Ascending aorta (tissue), 2 donors: Measurements from ENCODE around the gene PNPLA5. TPM values are rescaled to one million over a fixed set of nuclear protein-coding genes. Genes with fewer than 3 reads are reported as not detected.

ENCODE experiments used
- DNase-seq, 2 donors: peaks; one replicate each; pipeline ENCODE4 v3.0.0-alpha.2; 2019; ENCODE audit warnings: low spot score in 2 of 2
- H3K27ac ChIP-seq, 2 donors: fragments of 200-600 bp; sonication (generic); one replicate each; pipeline ENCODE4 v1.5.1; 2016 to 2017; ENCODE audit warnings: mild to moderate bottlenecking in 1 of 2
- H3K27me3 ChIP-seq: fragments of 200-600 bp; sonication (generic); one replicate; pipeline ENCODE4 v1.5.1; 2017
- H3K36me3 ChIP-seq, 2 donors: fragments of 200-600 bp; sonication (generic); one replicate each; pipeline ENCODE4 v1.5.1; 2016
- H3K4me1 ChIP-seq, 2 donors: fragments of 200-600 bp; sonication (generic); one replicate each; pipeline ENCODE4 v1.5.1; 2016 to 2017; ENCODE audit warnings: mild to moderate bottlenecking in 1 of 2
- H3K4me3 ChIP-seq, 2 donors: fragments of 200-600 bp; sonication (generic); one replicate each; pipeline ENCODE4 v1.5.1; 2016 to 2017; ENCODE audit warnings: mild to moderate bottlenecking in 1 of 2
- H3K9me3 ChIP-seq, 2 donors: fragments of 200-600 bp; sonication (generic); one replicate each; pipeline ENCODE4 v1.5.1; 2016
- intact Hi-C: fragments of 100-400 bp; cut with DNase I; formaldehyde crosslinking; loops from one replicate; pipeline ENCODE4 v1.15.1; 2023
- total RNA-seq: library from RNA; depleted of rRNA; stranded (reverse); fragments of >200 nt; gene quantifications from one replicate; pipeline ENCODE4 v1.1.0, GENCODE V29; 2016
- TF ChIP-seq, protein P1 (sequence below), 3 experiments: fragments of 200-600 bp in 2 of 3; fragments of 450-650 bp in 1 of 3; sonication (generic) in 2 of 3; IDR thresholded peaks; one replicate each; pipeline ENCODE4 v1.5.1; 2016 to 2019; ENCODE audit warnings: antibody characterized with exemption in 3 of 3, mild to moderate bottlenecking in 1 of 3, moderate library complexity in 1 of 3

The PNPLA5 gene
- total RNA-seq, 1 donor from 2014 or later = not detected

DNA sequence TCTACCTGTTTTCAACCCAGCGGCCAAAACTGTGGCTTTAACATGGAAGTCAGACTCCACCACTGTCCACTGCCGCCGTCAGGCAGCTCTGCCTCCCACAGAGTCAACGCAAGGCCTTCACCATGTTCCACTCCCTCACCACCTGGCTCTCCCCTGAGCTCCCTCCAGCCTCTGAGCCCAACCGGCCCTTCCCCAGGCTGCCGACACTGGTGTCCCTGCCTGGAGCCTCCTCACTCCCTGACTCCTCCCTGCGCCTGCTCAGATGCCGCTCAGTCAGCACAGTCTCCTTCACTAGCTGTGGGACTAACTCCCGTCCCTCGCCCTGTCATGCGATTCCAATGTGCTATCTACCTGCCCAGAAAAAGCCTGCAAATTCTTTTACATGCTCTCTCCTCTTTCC lies 45.8 kb downstream of the PNPLA5 start:
- intact Hi-C loops = no loop called here
- Histone ChIP-seq H3K36me3 (no peaks in the 10 kb centered on the region), H3K9me3 (no peaks in the 10 kb centered on the region), H3K27me3 (no peaks in the 10 kb centered on the region), H3K4me3 (no peak overlapping the region), H3K4me1 (no peaks in the 10 kb centered on the region), H3K27ac (no peak overlapping the region)
- TF ChIP-seq, protein P1, sequence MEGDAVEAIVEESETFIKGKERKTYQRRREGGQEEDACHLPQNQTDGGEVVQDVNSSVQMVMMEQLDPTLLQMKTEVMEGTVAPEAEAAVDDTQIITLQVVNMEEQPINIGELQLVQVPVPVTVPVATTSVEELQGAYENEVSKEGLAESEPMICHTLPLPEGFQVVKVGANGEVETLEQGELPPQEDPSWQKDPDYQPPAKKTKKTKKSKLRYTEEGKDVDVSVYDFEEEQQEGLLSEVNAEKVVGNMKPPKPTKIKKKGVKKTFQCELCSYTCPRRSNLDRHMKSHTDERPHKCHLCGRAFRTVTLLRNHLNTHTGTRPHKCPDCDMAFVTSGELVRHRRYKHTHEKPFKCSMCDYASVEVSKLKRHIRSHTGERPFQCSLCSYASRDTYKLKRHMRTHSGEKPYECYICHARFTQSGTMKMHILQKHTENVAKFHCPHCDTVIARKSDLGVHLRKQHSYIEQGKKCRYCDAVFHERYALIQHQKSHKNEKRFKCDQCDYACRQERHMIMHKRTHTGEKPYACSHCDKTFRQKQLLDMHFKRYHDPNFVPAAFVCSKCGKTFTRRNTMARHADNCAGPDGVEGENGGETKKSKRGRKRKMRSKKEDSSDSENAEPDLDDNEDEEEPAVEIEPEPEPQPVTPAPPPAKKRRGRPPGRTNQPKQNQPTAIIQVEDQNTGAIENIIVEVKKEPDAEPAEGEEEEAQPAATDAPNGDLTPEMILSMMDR (IDR thresholded peaks at IDR 0.05) = no peak
- no peak for DNase-seq

DNA sequence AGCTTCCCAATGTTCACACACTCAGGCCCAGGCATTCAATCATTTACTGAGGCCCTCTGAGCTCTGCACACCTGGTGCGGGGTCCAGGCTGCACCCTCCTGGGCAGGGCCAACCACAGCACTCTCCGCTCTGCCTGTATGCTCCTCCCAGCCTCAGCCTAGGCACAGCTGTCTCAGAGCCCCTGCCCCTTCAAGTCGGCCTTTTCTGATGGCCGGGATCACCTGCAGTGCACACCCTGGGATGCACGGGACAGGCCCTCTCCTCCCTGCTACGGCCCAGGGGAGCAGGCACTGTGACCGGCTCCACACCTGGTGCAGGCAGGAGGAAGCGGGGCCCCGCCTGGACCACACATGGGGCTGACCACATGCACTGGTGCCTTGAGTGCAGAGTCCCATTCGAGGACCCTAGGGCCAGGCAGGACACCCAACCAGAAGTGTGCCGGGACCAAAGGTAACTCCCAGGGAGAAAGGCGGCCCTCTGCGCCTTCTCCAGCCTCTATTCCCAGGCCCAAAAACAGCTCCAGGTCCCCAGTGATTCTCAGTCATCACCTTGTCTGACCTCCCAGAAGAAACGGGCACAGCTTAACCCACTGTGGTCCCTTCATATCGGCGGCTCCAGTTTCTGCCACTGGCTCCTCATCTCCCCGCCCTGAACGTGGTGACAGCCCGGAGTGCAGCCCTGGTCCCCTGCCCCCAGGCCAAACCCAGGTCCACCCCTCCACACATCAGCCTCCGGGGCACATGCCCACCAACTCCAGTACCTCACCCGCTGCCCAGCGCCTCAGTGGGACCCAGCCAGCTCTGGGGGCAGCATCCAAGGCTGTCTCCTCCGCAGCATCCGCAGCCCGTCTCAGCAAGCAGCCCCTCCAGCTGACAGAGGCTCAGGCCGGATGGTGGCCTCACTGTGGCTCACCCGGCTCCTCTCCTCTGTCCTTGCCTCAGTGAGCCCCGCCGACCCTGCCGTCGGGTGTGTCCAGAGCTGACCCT lies 47.0 kb downstream of the PNPLA5 start:
- intact Hi-C loops = no loop called here
- no peaks in the 10 kb centered on the region for H3K4me1 ChIP-seq
- no peak for DNase-seq
- TF ChIP-seq, protein P1 (IDR thresholded peaks at IDR 0.05) = no peak
- no peaks in the 10 kb centered on the region for H3K9me3 ChIP-seq
- H3K4me3 ChIP-seq = no peak overlapping the region
- H3K27ac ChIP-seq = no peak overlapping the region
- no peaks in the 10 kb centered on the region for H3K36me3 ChIP-seq
- no peaks in the 10 kb centered on the region for H3K27me3 ChIP-seq

DNA sequence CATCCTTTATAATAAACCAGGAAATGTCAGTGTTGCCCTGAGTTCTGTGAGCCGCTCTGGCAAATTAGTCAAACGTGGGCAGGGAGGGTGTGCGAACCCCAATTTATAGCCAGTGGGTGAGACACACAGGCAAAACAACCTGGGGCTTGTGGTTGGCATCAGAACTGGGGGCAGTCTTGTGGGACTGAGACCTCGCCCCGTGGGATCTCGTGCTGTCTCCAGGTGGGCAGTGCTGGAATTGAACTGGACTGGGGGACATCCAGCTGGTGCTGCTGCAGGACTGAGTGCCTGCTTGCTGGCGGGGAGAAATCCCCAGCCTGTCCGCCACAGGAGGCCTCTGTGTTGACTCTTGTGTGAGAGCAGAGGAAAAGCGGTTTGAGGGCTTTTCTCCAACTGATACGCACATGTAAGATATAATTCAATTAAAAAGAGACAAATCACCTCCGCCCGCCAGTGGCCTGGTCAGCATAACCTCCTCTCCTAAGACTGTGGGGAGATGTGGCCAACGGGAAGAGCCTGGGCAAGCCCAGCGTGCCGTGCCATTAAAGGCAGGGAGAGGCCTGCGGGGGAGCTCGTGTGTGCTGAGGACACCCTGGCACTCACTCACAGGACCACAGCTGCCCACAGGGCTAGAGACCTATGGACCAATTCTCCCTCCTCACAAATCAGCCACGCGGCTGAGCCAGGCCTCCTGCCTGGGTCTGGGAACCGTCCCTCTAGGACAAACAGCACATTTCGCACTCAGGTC lies 47.9 kb downstream of the PNPLA5 start:
- TF ChIP-seq, protein P1 (IDR thresholded peaks at IDR 0.05) = no peak
- Histone ChIP-seq H3K27me3 (no peaks in the 10 kb centered on the region), H3K36me3 (no peaks in the 10 kb centered on the region), H3K4me1 (no peaks in the 10 kb centered on the region), H3K27ac (no peak overlapping the region), H3K9me3 (no peaks in the 10 kb centered on the region), H3K4me3 (no peak overlapping the region)
- intact Hi-C loops = no loop called here
- DNase-seq = no peak

DNA sequence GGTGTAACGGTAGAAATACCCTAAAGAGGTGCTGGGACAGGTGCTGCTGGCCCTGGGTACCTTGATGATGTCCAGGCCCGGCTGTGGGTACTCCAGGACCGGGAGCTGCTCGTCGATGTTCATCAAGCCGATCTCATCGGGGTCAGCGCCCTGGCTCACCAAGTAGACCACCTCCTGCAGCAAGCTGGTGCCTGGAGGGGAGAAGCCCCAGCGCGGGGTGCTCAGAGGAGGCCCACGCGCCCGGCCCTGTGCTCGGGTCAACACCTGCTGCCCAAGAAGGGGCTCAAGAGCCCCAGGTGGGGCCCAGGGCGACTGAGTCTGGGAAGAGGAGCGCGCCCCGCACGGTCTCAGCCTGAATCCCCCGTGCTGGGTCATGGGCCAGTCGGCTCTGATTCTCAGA lies 50.1 kb downstream of the PNPLA5 start:
- intact Hi-C loops = no loop called here
- DNase-seq = no peak
- TF ChIP-seq, protein P1 (IDR thresholded peaks at IDR 0.05) = no peak
- H3K27me3 ChIP-seq = no peaks in the 10 kb centered on the region
- no peak overlapping the region for H3K27ac ChIP-seq
- H3K9me3 ChIP-seq = no peaks in the 10 kb centered on the region
- no peak overlapping the region for H3K4me3 ChIP-seq
- no peaks in the 10 kb centered on the region for H3K36me3 ChIP-seq
- no peaks in the 10 kb centered on the region for H3K4me1 ChIP-seq

DNA sequence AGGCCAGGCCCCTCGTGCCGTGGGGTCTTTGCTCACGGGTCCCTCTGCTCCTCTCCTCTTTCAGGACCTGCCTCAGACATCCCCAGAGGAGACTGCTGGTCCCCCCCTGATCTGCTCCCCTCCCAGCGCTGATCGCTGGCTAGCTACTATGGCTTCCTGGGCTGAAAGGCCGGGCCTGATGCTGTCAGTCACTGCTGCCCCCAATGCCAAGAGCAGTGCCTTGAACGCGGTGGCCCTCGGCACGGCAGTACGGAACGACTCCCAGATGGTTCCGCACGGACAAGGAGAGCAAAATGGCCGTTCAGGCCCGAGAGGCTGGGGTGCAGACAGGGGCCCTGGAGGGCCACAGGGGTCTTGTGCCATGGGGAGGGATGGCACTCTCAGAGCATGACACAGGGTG lies 51.0 kb downstream of the PNPLA5 start:
- no peak overlapping the region for H3K4me3 ChIP-seq
- no peaks in the 10 kb centered on the region for H3K36me3 ChIP-seq
- no peak overlapping the region for H3K27ac ChIP-seq
- H3K4me1 ChIP-seq = no peaks in the 10 kb centered on the region
- TF ChIP-seq, protein P1 (IDR thresholded peaks at IDR 0.05) = no peak
- H3K27me3 ChIP-seq = no peaks in the 10 kb centered on the region
- DNase-seq = no peak
- H3K9me3 ChIP-seq = no peaks in the 10 kb centered on the region
- intact Hi-C loops = no loop called here
